ENCODE results near the gene MYCBP. TPM values are rescaled to one million over a fixed set of nuclear protein-coding genes. Genes with fewer than 3 reads are reported as not detected.

The MYCBP gene
- total and polyA plus RNA-seq, 2 of the 13 experiments (the other 11 are each of a cell fraction or from before 2014, with no cell fraction given): 11.4 to 30.4 TPM

DNA sequence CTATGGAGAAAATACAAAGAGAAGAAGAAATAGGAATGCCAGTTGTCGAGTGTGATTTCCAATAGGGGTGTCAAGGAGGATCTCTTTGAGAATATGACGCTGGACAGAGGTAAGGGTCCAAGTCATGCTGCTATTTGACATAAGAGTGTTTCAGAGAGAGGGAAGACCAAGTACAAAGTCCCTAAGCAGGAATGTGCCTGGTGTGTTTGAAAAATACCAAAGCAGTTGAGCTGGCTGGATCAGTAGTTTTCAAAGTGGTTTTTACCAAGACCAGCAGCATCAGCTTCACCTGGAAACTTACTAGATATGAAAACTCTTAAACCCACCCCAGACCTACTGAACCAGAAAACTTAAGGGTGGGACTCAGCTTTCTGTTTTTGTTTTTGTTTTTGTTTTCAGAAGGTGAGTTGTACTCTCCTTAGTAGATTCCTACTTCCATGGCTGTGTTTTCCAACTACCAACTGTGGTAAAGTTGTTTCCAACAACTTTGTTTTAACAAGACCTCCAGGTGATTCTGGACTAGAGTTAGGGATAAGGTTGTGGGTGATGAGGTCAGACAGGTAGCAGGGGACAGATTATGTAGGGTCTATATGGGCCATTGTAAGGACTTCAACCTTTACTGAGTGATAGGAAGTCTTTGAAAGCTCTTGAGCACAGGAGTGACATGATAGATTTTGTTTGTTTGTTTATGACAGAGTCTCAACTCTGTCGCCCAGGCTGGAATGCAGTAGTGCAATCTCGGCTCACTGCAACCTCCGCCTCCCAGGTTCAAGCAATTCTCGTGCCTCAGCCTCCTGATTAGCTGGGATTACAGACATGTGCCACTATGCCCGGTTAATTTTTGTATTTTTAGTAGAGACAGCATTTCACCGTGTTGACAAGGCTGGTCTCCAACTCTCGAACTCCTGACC is 15.5 kb upstream of the MYCBP start (continued):
- TF ChIP-seq, protein P1, sequence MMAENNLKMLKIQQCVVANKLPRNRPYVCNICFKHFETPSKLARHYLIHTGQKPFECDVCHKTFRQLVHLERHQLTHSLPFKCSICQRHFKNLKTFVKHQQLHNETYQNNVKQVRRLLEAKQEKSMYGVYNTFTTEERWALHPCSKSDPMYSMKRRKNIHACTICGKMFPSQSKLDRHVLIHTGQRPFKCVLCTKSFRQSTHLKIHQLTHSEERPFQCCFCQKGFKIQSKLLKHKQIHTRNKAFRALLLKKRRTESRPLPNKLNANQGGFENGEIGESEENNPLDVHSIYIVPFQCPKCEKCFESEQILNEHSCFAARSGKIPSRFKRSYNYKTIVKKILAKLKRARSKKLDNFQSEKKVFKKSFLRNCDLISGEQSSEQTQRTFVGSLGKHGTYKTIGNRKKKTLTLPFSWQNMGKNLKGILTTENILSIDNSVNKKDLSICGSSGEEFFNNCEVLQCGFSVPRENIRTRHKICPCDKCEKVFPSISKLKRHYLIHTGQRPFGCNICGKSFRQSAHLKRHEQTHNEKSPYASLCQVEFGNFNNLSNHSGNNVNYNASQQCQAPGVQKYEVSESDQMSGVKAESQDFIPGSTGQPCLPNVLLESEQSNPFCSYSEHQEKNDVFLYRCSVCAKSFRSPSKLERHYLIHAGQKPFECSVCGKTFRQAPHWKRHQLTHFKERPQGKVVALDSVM (CRISPR knock-in tag; IDR thresholded peaks at IDR 0.05): peak; percentile 95
- TF ChIP-seq HDAC2 (CRISPR knock-in tag; IDR thresholded peaks at IDR 0.05) (peak; percentile 53; the same call in 1 of the 2 replicates), MAFF (IDR thresholded peaks at IDR 0.05; ENCODE audit: low read depth, low read length) (0 out of 2 replicates have a peak, but pooled peaks have one; percentile 20), ZNF460 (CRISPR knock-in tag; IDR thresholded peaks at IDR 0.05; ENCODE audit: borderline replicate concordance) (peak; percentile 38; the same call in 1 of the 2 replicates), TEAD3 (CRISPR knock-in tag; optimal IDR thresholded peaks at IDR 0.05; ENCODE audit: borderline replicate concordance) (peak; percentile 95), MIER2 (CRISPR knock-in tag; IDR thresholded peaks at IDR 0.05) (0 out of 2 replicates have a peak, but pooled peaks have one; percentile 41), CHD4 (IDR thresholded peaks at IDR 0.05; ENCODE audit: borderline replicate concordance, low read length) (0 out of 2 replicates have a peak, but pooled peaks have one; percentile 64), HDAC1 (CRISPR knock-in tag; IDR thresholded peaks at IDR 0.05) (peak; percentile 33; the same call in 1 of the 2 replicates), KMT2B (CRISPR knock-in tag; IDR thresholded peaks at IDR 0.05) (no peak), ZNF644 (CRISPR knock-in tag; IDR thresholded peaks at IDR 0.05; ENCODE audit: low read depth) (peak; percentile 43; the same call in 1 of the 2 replicates), BCL6 (CRISPR knock-in tag; IDR thresholded peaks at IDR 0.05) (peak; percentile 11; the same call in 1 of the 2 replicates), HNRNPUL1 (IDR thresholded peaks at IDR 0.05; ENCODE audit: low read depth, low read length) (no peak)
- TF ChIP-seq, protein P2, sequence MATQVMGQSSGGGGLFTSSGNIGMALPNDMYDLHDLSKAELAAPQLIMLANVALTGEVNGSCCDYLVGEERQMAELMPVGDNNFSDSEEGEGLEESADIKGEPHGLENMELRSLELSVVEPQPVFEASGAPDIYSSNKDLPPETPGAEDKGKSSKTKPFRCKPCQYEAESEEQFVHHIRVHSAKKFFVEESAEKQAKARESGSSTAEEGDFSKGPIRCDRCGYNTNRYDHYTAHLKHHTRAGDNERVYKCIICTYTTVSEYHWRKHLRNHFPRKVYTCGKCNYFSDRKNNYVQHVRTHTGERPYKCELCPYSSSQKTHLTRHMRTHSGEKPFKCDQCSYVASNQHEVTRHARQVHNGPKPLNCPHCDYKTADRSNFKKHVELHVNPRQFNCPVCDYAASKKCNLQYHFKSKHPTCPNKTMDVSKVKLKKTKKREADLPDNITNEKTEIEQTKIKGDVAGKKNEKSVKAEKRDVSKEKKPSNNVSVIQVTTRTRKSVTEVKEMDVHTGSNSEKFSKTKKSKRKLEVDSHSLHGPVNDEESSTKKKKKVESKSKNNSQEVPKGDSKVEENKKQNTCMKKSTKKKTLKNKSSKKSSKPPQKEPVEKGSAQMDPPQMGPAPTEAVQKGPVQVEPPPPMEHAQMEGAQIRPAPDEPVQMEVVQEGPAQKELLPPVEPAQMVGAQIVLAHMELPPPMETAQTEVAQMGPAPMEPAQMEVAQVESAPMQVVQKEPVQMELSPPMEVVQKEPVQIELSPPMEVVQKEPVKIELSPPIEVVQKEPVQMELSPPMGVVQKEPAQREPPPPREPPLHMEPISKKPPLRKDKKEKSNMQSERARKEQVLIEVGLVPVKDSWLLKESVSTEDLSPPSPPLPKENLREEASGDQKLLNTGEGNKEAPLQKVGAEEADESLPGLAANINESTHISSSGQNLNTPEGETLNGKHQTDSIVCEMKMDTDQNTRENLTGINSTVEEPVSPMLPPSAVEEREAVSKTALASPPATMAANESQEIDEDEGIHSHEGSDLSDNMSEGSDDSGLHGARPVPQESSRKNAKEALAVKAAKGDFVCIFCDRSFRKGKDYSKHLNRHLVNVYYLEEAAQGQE (IDR thresholded peaks at IDR 0.05; ENCODE audit: borderline replicate concordance in 1 of 2, low read depth in 1 of 2, low read length in 2 of 2): peak in 1 of 2 experiments; percentile 75; a peak in 2 of 4 replicates

Data from HepG2 (cell line).